GM04503 (cell line): ENCODE results near the gene PRDM1.

Experiments
- DNase-seq: peaks from one replicate; pipeline ENCODE4 v3.0.0-alpha.2; 2012; ENCODE audit warnings: low read depth

The PRDM1 gene

GRCh38 chr6:106116125-106116832 is 30.1 kb downstream of the PRDM1 start:
- no peak for DNase-seq

- no peak for DNase-seq
These were observed 31.4 kb downstream of the PRDM1 start for GRCh38 chr6:106117579-106117978.

DNA sequence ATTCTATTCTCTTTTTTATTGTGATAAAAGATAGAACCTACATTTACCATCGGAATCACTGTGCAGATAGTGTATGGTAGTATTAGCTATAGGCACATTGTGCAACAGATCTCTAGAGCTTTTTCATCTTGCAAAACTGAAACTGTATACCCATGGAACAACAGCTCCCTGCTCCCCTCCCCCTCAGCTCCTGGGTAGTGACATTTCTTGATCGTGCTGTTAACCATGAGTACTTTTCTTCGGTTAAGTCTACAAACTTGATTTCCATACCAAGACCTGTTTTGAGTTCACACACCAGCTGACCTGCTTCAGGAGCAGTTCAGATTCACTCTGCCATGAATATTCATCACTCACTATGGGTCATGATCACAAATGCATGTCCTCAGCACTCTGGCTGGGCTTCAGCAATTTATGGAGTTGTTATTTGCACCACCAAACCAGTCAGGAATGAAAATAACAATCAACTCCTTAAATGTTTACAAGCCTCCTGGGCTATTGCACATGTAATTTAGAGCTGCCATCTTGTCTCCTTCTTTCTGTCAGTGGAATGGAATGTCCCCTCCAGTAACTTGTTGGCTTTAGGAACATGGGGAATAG is 32.8 kb downstream of the PRDM1 start:
- DNase-seq, result no peak

DNA sequence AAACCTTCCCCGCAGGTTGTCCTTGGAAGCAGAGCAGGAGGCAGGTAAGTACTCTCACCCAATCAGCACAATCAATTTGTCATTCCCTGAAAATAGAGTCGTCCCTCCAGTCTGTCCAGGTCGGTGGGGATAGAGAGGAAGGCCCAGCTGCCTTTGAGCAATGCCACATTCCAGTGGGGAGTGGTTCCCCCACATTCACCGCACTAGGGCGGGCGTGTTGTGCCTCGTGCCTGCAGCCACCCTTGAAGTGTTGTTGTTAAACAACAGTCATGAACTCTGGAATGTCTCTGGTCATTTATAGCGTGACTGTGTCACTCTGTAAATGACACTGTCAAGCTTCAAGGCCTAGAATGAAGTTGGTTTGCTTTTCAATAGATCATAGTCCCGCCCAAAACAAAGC is 33.4 kb downstream of the PRDM1 start:
- no peak for DNase-seq

DNA sequence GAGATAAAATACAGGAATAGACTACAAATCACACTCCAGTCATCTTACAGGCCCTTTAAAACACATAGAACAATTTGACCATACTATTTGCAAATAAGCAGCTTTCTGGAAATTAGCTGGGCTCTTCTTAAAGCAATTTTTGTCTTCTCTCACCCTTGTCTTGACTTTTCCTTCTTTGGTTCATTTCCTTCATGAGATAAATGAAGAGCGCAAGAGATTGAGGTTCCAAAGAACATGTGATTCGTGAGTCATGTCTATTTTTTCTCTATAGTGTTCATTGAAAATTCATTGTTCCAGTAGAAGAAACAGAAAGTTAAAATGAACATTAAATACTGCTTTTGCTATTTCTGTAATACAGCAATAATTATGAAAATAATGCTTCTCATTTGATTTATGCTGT is 33.9 kb downstream of the PRDM1 start:
- no peak for DNase-seq

DNA sequence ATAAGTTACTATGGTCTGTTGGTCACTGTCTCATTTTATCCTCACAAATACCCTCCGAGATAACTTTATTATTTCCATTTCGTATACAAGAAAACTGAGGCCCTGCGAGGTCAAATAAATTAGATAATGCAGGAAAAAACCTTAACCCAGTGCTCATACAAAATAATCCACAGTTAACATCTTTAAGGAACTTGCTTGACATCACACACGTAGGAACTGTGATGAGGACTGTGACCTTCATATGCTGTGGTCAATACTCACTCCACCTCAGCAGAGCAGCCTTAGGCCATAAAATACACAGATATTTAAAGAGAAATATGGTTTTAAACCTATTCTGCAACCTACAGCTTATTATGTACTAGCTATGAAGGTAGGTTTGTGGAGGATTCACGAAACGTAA is 34.3 kb downstream of the PRDM1 start:
- DNase-seq, result no peak

DNA sequence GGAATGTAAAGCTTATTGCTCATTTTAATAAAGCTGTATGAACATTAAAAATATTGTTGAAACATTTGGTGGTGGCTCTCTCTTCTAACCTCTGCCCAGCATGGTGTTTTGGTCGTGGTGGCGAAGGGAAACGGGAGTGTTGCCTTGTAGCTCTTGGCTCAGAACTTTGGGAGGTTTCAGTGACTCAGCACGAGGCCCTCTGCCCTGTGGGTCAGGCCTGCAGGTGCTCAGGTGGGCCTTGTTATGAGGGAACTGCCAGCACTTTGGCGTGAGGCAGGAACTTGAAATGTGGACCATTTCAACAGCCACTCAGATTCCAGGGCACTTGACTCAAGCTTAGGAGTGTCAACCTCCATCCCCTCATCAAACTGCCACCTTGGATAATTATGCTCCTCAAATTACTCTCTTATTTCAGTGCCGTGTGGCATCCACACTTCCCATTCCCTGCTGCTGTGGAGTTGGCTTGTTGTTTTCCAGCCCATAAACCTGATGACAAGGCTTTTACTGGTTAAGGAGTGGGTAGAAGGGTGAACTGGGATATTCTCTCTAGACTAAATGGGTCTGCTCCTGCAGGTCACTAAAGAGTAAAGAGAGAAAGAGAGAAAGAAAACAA is 36.3 kb downstream of the PRDM1 start:
- DNase-seq, result no peak

- DNase-seq, result no peak
These were observed 37.0 kb downstream of the PRDM1 start for GRCh38 chr6:106122938-106123656.

- DNase-seq, result no peak
These were observed 37.9 kb downstream of the PRDM1 start for GRCh38 chr6:106124015-106124414.

GRCh38 chr6:106124437-106125430 is 38.6 kb downstream of the PRDM1 start:
- no peak for DNase-seq

GRCh38 chr6:106125925-106126435 is 39.8 kb downstream of the PRDM1 start:
- DNase-seq, result no peak

- no peak for DNase-seq
These were observed 40.3 kb downstream of the PRDM1 start for GRCh38 chr6:106126482-106126881.

- DNase-seq, result peak; percentile 95
These were observed 43.0 kb downstream of the PRDM1 start for GRCh38 chr6:106128981-106129781.

DNA sequence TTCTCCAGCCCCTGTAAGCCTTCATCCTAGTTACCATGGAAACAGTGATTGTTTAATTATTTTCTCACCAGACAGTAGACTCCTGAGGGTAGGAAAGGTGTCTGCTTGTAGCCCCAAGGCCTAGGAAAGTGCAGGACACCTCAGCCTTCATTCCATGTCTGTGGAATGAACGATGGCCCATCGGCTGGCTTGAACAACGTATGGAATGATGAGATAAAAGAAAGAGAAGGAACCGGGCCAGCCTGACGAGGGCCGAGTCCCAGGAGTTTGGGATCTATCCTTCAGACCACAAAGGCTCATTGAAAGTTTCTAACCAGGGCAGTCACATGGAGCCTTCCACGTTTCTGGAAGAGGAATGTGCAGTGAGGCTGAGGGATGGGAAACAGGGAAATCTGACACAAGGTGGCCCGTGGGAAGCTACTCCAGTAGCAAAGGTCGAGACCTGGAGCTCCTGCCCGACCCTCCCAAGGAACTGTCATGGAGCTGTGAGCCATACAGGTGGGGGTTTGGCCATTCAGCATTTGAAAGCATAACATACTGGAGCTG is 46.1 kb downstream of the PRDM1 start:
- DNase-seq, result no peak

GRCh38 chr6:106133040-106133439 is 46.9 kb downstream of the PRDM1 start:
- no peak for DNase-seq

DNA sequence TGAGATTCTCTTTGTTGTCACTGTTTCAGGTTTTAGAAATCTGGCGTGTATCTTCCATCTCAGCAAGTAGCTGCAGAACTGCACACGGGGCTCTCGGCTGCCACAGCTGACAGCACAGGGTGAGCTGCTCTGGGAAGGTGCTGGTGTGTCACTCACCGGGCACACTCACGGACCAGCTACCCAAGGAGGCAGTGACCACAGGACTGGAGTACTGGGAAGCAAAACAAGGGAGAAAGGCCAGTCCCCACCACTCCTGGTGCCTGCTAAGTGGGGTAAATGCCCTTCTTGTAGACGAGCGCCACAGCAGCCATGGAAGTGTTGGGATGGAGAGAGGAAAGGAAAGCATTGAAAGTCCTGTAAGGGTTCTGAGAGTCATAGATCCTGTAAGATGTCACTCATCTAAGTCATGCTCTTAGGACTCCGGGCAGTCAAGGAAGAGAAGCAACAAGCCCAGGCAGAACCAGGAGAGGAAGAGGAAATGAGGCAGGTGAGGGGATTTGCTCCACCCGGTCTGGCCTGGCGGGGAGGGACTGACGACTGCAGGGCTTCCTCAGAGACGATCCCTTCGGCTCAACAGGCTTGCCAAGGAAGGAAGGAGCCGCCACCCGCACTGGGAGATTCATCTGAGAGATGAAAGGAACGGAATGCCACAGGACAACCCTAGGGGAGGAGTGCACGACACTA is 48.1 kb downstream of the PRDM1 start:
- no peak for DNase-seq

- no peak for DNase-seq
These were observed 48.9 kb downstream of the PRDM1 start for GRCh38 chr6:106134906-106135634.

- DNase-seq, result no peak
These were observed 49.9 kb downstream of the PRDM1 start for GRCh38 chr6:106135911-106136571.
